GM18508 (cell line): Measurements from ENCODE around the gene RPH3AL.

Source experiments
- ATAC-seq: cut with Tn5 transposase; IDR thresholded peaks from one replicate; pipeline ENCODE4 v1.9.1; 2021; ENCODE audit warnings: moderate number of reproducible peaks; ENCODE audit not compliant: insufficient read depth, unreplicated experiment

RPH3AL gene

GRCh38 chr17:352421-353212 lies at the start of gene RPH3AL:
TSS of gene RPH3AL (minus strand) at chr17:352807. CDS start at chr17:327543, 25,264 bp downstream.
- ATAC-seq: no peak

GRCh38 chr17:400257-400656 lies 47.6 kb upstream of the RPH3AL start:
- no peak for ATAC-seq

- no peak for ATAC-seq
These were observed 44.2 kb upstream of the RPH3AL start for GRCh38 chr17:396788-397187.

GRCh38 chr17:395974-396373 lies 43.4 kb upstream of the RPH3AL start:
- no peak for ATAC-seq

GRCh38 chr17:395179-395578 lies 42.6 kb upstream of the RPH3AL start:
- no peak for ATAC-seq

GRCh38 chr17:394718-395095 lies 42.1 kb upstream of the RPH3AL start:
- no peak for ATAC-seq

GRCh38 chr17:393806-394717 lies 41.5 kb upstream of the RPH3AL start:
- no peak for ATAC-seq

GRCh38 chr17:391850-392249 lies 39.2 kb upstream of the RPH3AL start:
- no peak for ATAC-seq

- no peak for ATAC-seq
These were observed 37.4 kb upstream of the RPH3AL start for GRCh38 chr17:390025-390424.

- ATAC-seq: no peak
These were observed 35.5 kb upstream of the RPH3AL start for GRCh38 chr17:388087-388486.

GRCh38 chr17:386141-386876 lies 33.7 kb upstream of the RPH3AL start:
- no peak for ATAC-seq

- ATAC-seq: no peak
These were observed 33.2 kb upstream of the RPH3AL start for GRCh38 chr17:385836-386140.

GRCh38 chr17:385178-385835 lies 32.7 kb upstream of the RPH3AL start:
- no peak for ATAC-seq

GRCh38 chr17:384622-385177 lies 32.1 kb upstream of the RPH3AL start:
- ATAC-seq: no peak

- no peak for ATAC-seq
These were observed 31.4 kb upstream of the RPH3AL start for GRCh38 chr17:383771-384621.

GRCh38 chr17:382644-383533 lies 30.3 kb upstream of the RPH3AL start:
- no peak for ATAC-seq

GRCh38 chr17:381941-382643 lies 29.5 kb upstream of the RPH3AL start:
- no peak for ATAC-seq

- ATAC-seq: no peak
These were observed 28.9 kb upstream of the RPH3AL start for GRCh38 chr17:381516-381915.
